KMS-11 (cell line): ENCODE data around the gene EP400.

Experiments used
- H2AFZ ChIP-seq: fragments of 200-600 bp; sonication (generic); 2 replicates; pipeline ENCODE4 v1.6.1; 2016; ENCODE audit warnings: antibody characterized with exemption, mixed run types, low read depth
- H3K27ac ChIP-seq: fragments of 200-600 bp; sonication (generic); 2 replicates; pipeline ENCODE4 v1.6.1; 2016; ENCODE audit warnings: mild to moderate bottlenecking, mixed run types
- H3K27me3 ChIP-seq: fragments of 200-600 bp; sonication (generic); 2 replicates; pipeline ENCODE4 v1.6.1; 2017; ENCODE audit warnings: mild to moderate bottlenecking, low read depth, mixed run types, moderate library complexity; ENCODE audit not compliant: insufficient read depth
- H3K36me3 ChIP-seq: fragments of 200-600 bp; sonication (generic); 2 replicates; pipeline ENCODE4 v1.6.1; 2017; ENCODE audit warnings: mild to moderate bottlenecking, mixed run types; ENCODE audit not compliant: insufficient read depth
- H3K4me1 ChIP-seq: fragments of 200-600 bp; sonication (generic); 2 replicates; pipeline ENCODE4 v1.6.1; 2016; ENCODE audit warnings: mild to moderate bottlenecking, low read depth, mixed run types; ENCODE audit not compliant: poor library complexity, severe bottlenecking
- H3K4me2 ChIP-seq: fragments of 200-600 bp; sonication (generic); 2 replicates; pipeline ENCODE4 v1.7.0; 2016; ENCODE audit warnings: mild to moderate bottlenecking, mixed run types
- H3K4me3 ChIP-seq: fragments of 200-600 bp; sonication (generic); IDR thresholded peaks from 2 replicates; pipeline ENCODE4 v1.6.1; 2017; ENCODE audit warnings: low read depth, low read length, mixed read lengths; ENCODE audit not compliant: insufficient read depth
- H3K79me2 ChIP-seq: fragments of 200-600 bp; sonication (generic); 2 replicates; pipeline ENCODE4 v1.6.1; 2016; ENCODE audit warnings: low read depth, mixed run types; ENCODE audit not compliant: insufficient read depth
- H3K9ac ChIP-seq: fragments of 200-600 bp; sonication (generic); 2 replicates; pipeline ENCODE4 v1.6.1; 2016; ENCODE audit warnings: mild to moderate bottlenecking, mixed run types
- H4K20me1 ChIP-seq: fragments of 200-600 bp; sonication (generic); 2 replicates; pipeline ENCODE4 v1.6.1; 2016; ENCODE audit warnings: mild to moderate bottlenecking, mixed run types; ENCODE audit not compliant: insufficient read depth
- TF ChIP-seq, protein P1 (sequence below): fragments of 200-600 bp; sonication (generic); conservative IDR thresholded peaks from 2 replicates; pipeline ENCODE4 v1.6.1; 2017; ENCODE audit warnings: low read depth, mild to moderate bottlenecking, antibody characterized with exemption, low read length, moderate library complexity, mixed read lengths

EP400 gene, protein sequence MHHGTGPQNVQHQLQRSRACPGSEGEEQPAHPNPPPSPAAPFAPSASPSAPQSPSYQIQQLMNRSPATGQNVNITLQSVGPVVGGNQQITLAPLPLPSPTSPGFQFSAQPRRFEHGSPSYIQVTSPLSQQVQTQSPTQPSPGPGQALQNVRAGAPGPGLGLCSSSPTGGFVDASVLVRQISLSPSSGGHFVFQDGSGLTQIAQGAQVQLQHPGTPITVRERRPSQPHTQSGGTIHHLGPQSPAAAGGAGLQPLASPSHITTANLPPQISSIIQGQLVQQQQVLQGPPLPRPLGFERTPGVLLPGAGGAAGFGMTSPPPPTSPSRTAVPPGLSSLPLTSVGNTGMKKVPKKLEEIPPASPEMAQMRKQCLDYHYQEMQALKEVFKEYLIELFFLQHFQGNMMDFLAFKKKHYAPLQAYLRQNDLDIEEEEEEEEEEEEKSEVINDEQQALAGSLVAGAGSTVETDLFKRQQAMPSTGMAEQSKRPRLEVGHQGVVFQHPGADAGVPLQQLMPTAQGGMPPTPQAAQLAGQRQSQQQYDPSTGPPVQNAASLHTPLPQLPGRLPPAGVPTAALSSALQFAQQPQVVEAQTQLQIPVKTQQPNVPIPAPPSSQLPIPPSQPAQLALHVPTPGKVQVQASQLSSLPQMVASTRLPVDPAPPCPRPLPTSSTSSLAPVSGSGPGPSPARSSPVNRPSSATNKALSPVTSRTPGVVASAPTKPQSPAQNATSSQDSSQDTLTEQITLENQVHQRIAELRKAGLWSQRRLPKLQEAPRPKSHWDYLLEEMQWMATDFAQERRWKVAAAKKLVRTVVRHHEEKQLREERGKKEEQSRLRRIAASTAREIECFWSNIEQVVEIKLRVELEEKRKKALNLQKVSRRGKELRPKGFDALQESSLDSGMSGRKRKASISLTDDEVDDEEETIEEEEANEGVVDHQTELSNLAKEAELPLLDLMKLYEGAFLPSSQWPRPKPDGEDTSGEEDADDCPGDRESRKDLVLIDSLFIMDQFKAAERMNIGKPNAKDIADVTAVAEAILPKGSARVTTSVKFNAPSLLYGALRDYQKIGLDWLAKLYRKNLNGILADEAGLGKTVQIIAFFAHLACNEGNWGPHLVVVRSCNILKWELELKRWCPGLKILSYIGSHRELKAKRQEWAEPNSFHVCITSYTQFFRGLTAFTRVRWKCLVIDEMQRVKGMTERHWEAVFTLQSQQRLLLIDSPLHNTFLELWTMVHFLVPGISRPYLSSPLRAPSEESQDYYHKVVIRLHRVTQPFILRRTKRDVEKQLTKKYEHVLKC (N-terminal part only)

DNA sequence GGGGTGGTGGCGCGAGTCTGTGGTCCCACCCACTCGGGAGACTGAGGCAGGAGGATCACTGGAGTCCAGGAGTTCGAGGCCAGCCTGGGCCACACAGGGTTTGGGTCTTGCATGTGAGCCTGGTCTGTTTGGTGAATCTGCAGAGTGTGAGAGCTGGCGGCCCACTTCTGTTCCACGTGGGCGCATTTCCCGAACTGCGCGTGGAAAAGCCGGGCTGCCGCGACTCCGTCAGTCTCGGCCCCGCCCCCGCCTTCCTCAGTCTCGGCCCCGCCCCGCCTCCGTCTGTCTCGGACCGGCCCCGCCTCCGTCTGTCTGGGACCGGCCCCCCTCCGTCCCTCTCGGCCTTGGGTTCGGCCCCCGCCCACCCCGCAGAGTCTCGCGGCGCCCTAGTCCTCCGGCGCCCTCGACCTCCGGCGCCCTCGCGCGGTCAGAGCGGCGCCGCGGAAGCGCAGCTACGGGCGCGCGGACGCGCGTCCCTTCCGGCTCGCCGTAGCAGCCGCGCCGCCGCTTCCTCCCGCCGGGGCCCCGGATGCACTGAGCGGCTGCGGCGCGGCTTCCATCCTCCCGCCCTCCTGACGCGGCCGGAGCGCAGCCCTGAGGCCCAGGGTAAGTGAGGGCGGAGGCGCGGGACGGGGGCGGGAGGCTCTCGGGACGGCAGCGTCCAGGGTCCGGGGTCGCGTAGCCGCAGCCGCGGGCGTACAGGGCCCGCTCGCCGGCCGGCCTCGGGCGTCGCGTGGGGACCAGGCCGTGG, at the start of gene EP400:
TSS of gene EP400 (plus strand) at position 512 of the 751 bp plus-strand sequence. CDS start 10,678 bp downstream, outside the sequence.
- H3K27ac ChIP-seq, result no peak within 1 kb of the TSS
- no peaks in the 10 kb centered on the region for H3K27me3 ChIP-seq
- H4K20me1 ChIP-seq, result no peaks in the 10 kb centered on the region
- TF ChIP-seq, protein P1, sequence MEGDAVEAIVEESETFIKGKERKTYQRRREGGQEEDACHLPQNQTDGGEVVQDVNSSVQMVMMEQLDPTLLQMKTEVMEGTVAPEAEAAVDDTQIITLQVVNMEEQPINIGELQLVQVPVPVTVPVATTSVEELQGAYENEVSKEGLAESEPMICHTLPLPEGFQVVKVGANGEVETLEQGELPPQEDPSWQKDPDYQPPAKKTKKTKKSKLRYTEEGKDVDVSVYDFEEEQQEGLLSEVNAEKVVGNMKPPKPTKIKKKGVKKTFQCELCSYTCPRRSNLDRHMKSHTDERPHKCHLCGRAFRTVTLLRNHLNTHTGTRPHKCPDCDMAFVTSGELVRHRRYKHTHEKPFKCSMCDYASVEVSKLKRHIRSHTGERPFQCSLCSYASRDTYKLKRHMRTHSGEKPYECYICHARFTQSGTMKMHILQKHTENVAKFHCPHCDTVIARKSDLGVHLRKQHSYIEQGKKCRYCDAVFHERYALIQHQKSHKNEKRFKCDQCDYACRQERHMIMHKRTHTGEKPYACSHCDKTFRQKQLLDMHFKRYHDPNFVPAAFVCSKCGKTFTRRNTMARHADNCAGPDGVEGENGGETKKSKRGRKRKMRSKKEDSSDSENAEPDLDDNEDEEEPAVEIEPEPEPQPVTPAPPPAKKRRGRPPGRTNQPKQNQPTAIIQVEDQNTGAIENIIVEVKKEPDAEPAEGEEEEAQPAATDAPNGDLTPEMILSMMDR, result no peak
- peak within 1 kb of the TSS; percentile 42 for H3K4me2 ChIP-seq
- no peaks in the 10 kb centered on the region for H3K36me3 ChIP-seq
- peaks cover 9% of the 10 kb centered on the region for H3K4me1 ChIP-seq
- peaks cover 41% of the 10 kb centered on the region; the same call in 1 of the 2 replicates for H3K79me2 ChIP-seq
- no peak within 1 kb of the TSS for H3K4me3 ChIP-seq
- peak within 1 kb of the TSS; percentile 22; the same call in 1 of the 2 replicates for H3K9ac ChIP-seq
- H2AFZ ChIP-seq, result peak within 1 kb of the TSS; percentile 14

DNA sequence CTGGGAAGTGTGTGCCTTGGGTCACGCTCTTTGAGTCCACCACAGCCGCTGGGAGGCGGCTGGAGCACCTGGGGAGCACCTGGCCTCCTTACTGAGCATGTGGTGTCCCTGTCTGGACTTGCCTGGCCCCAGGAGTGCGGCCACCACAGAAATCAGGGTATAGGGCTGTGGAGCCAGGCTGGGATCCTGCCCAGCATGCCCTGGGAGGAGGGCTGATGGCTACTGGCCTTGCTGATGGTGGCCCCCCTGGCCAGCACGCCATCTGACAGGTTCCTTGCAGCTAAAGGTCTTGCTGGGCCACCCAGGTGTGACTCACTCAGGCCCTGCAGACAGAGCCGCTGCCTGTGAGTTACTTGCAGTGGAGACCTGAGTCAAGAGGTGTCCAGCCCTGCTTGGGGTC, 49.3 kb upstream of the EP400 start:
- Histone ChIP-seq H3K27ac (no peak overlapping the region), H4K20me1 (no peaks in the 10 kb centered on the region), H3K4me3 (no peak overlapping the region), H3K4me1 (peaks cover 7% of the 10 kb centered on the region), H3K9ac (no peak overlapping the region), H3K4me2 (no peak overlapping the region), H2AFZ (no peak overlapping the region), H3K79me2 (no peaks in the 10 kb centered on the region), H3K27me3 (no peaks in the 10 kb centered on the region), H3K36me3 (no peaks in the 10 kb centered on the region)
- TF ChIP-seq, protein P1, result no peak

- H4K20me1 ChIP-seq, result no peaks in the 10 kb centered on the region
- no peak overlapping the region for H3K27ac ChIP-seq
Observed at GRCh38 chr12:131901431-131902331, 48.1 kb upstream of the EP400 start.

More at GRCh38 chr12:131901431-131902331, 48.1 kb upstream of the EP400 start:
- no peak overlapping the region for H3K4me2 ChIP-seq
- H2AFZ ChIP-seq, result no peak overlapping the region
- no peaks in the 10 kb centered on the region for H3K36me3 ChIP-seq
- no peak overlapping the region for H3K9ac ChIP-seq
- H3K79me2 ChIP-seq, result no peaks in the 10 kb centered on the region
- no peaks in the 10 kb centered on the region for H3K27me3 ChIP-seq
- H3K4me3 ChIP-seq, result no peak overlapping the region
- TF ChIP-seq, protein P1, result no peak
- peaks cover 4% of the 10 kb centered on the region for H3K4me1 ChIP-seq
